Erythroblast (primary cell): ENCODE results near the gene MFGE8.
"Not testable (repeated sequence)": the region's sequence is repeated elsewhere in the genome, so short reads cannot be mapped to it uniquely, and the experiment has no call there.

Source experiments
- GATA1 ChIP-seq: IDR thresholded peaks from 2 replicates; pipeline ENCODE4 v1.6.1; 2011; ENCODE audit warnings: low read depth, mild to moderate bottlenecking, control low read depth, low read length, moderate library complexity
- POLR2A ChIP-seq: IDR thresholded peaks from 2 replicates; pipeline ENCODE4 v1.6.1; 2011; ENCODE audit warnings: mild to moderate bottlenecking, low read length

GRCh38 chr15:88929358-88930098 is 16.3 kb upstream of the MFGE8 start:
- TF ChIP-seq POLR2A, GATA1: not testable (repeated sequence)
